Medulla oblongata (tissue), 1 donor: ENCODE data around the gene TSPY8.
"Not testable (repeated sequence)": the region's sequence is repeated elsewhere in the genome, so short reads cannot be mapped to it uniquely, and the experiment has no call there.

Source experiments
- DNase-seq: peaks from one replicate; pipeline ENCODE4 v3.0.0-alpha.2; 2015; ENCODE audit errors: extremely low spot score

Gene TSPY8, protein sequence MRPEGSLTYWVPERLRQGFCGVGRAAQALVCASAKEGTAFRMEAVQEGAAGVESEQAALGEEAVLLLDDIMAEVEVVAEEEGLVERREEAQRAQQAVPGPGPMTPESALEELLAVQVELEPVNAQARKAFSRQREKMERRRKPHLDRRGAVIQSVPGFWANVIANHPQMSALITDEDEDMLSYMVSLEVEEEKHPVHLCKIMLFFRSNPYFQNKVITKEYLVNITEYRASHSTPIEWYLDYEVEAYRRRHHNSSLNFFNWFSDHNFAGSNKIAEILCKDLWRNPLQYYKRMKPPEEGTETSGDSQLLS

DNA sequence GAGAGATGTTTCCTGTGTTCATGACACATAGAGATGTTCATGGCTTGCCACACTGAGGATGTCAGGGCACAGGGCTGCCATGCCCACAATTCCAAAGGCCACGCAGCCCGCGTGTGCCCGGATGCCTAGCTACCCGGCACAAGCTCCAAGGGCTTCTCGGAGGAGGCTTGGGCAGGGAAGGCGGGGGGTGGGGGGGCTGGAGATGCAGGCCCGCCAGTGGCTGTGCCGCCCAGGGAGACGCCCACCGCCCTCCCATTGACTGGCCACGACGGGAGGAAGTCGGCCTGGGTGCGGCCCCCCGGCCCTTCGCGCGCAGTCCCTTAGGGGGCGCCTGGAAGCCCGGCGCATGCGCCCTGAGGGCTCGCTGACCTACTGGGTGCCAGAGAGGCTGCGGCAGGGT is at the start of gene TSPY8:
TSS of gene TSPY8 (plus strand) at position 301 of the 400 bp plus-strand sequence. CDS start at position 347, 46 bp downstream.
- DNase-seq, result not testable (repeated sequence)

DNA sequence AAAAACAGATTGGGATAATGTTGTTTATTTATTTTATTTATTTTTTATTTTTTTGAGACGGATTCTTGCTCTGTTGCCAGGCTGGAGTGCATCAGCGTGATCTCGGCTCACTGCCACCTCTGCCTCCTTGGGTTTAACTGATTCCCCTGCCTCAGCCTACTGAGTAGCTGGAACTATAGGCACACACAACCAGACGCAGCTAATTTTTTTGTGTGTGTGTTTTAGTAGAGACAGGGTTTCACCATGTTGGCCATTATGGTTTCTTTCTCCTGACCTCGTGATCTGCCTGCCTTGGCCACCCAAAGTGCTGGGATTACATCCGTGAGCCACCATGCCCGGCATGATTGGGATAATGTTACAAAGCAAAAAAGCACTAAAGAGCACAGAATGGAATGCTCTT is 36.6 kb upstream of the TSPY8 start:
- no peak for DNase-seq

- not testable (repeated sequence) for DNase-seq
These were observed 20.4 kb upstream of the TSPY8 start, which contains the start of gene TSPY4 for GRCh38 chrY:9337164-9337563. Gene TSPY4 (plus strand): TSS chrY:9337464. CDS start chrY:9337510, 46 bp downstream.

GRCh38 chrY:9396527-9396926 is 38.9 kb downstream of the TSPY8 start:
- DNase-seq, result not testable (repeated sequence)

- not testable (repeated sequence) for DNase-seq
These were observed 40.5 kb downstream of the TSPY8 start, which contains the start of gene TSPY3 for GRCh38 chrY:9398121-9398520. Gene TSPY3 (plus strand): TSS chrY:9398421. CDS start chrY:9398467, 46 bp downstream.
